ENCODE results near the gene PBX4.
A peak's percentile ranks its signal among the peaks of the same experiment; 100 is the strongest.

The PBX4 gene

DNA sequence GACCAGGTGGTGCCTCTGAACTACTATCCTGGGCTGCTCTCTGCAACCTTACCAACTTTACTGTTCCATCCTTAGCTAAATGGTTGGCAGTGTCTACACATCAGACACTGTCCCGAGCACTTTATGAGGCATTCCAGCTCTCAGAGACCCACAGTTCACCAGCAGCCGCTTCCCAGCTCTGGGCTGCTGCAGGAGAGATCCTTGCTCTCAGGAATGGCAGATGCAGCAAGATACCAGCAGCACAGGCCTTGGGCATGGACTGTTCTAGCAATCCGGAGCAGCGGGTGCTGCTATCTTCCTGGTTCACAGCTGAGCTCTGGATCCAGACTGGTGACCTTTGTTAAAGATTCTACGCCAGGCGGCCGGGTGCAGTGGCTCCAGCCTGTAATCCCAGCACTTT lies 12.9 kb upstream of the PBX4 start:
- DNase-seq (ENCODE audit: low read depth), result no peak
- TF ChIP-seq, protein P1, sequence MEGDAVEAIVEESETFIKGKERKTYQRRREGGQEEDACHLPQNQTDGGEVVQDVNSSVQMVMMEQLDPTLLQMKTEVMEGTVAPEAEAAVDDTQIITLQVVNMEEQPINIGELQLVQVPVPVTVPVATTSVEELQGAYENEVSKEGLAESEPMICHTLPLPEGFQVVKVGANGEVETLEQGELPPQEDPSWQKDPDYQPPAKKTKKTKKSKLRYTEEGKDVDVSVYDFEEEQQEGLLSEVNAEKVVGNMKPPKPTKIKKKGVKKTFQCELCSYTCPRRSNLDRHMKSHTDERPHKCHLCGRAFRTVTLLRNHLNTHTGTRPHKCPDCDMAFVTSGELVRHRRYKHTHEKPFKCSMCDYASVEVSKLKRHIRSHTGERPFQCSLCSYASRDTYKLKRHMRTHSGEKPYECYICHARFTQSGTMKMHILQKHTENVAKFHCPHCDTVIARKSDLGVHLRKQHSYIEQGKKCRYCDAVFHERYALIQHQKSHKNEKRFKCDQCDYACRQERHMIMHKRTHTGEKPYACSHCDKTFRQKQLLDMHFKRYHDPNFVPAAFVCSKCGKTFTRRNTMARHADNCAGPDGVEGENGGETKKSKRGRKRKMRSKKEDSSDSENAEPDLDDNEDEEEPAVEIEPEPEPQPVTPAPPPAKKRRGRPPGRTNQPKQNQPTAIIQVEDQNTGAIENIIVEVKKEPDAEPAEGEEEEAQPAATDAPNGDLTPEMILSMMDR (IDR thresholded peaks at IDR 0.05; ENCODE audit: low read depth, low read length, missing control alignments), result no peak

DNA sequence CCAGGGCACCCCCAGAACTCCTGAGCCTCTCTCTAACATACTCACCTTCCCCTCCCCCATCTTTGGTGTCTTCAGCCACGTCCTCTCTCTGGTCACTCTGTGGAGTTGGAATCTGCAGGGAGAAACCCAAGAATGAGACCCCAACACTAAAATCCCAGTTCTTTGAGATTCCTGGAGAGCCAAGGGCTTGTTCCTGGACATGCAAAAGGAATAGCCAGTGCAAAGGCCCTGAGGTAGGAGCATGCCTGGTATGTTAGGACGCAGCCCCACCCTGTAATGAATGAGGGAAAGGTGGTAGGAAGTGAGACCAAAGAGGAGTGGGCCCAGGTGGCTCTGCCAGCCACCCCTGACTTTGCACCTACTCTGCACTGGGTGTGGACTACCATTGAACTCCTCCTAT lies 11.9 kb upstream of the PBX4 start:
- TF ChIP-seq, protein P1 (IDR thresholded peaks at IDR 0.05; ENCODE audit: low read depth, low read length, missing control alignments), result no peak
- H3K4me3 ChIP-seq (ENCODE audit: low read depth, low read length), result no peak overlapping the region
- no peak for DNase-seq (ENCODE audit: low read depth)

More for the DNA sequence above, 12.9 kb upstream of the PBX4 start:
- H3K4me3 ChIP-seq (ENCODE audit: low read depth, low read length), result no peak overlapping the region

- DNase-seq (ENCODE audit: low read depth), result no peak
- H3K4me3 ChIP-seq (ENCODE audit: low read depth, low read length), result no peak overlapping the region
- TF ChIP-seq, protein P1 (IDR thresholded peaks at IDR 0.05; ENCODE audit: low read depth, low read length, missing control alignments), result no peak
Measured at GRCh38 chr19:19630062-19630414, 11.6 kb upstream of the PBX4 start.

DNA sequence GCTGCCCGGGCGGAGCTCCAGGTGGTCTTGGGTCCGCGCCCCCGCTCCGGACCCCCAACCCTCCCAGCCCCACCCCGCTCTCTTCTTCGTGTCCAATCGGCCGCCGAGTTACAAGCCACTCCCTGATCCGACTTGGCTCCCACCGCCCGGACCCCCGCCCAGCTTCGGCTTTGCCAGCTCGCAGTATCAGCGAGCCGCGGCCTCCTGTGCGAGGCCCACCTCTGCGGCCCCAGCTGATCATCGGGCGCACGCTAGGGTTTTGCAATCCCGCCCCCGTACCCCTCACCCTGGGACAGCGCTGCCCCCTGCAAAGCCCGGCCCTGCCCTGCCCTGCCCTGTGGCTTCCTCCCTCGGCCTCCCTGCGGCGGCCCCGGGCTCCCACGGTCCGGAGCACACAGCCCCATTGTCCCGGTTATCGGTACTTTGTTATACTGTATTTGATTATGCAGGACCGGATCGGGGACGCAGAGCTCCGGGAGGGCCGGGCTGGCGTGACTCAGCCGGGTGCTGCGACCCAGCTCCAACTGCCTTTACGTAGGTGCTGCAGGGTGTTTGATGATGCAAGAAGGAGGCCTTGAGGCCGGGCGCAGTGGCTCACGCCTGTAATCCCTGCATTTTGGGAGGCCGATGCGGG lies 10.1 kb upstream of the PBX4 start:
- H3K4me3 ChIP-seq (ENCODE audit: low read depth, low read length), result peak overlapping the region; percentile 67
- TF ChIP-seq, protein P1 (IDR thresholded peaks at IDR 0.05; ENCODE audit: low read depth, low read length, missing control alignments), result no peak
- no peak for DNase-seq (ENCODE audit: low read depth)

DNA sequence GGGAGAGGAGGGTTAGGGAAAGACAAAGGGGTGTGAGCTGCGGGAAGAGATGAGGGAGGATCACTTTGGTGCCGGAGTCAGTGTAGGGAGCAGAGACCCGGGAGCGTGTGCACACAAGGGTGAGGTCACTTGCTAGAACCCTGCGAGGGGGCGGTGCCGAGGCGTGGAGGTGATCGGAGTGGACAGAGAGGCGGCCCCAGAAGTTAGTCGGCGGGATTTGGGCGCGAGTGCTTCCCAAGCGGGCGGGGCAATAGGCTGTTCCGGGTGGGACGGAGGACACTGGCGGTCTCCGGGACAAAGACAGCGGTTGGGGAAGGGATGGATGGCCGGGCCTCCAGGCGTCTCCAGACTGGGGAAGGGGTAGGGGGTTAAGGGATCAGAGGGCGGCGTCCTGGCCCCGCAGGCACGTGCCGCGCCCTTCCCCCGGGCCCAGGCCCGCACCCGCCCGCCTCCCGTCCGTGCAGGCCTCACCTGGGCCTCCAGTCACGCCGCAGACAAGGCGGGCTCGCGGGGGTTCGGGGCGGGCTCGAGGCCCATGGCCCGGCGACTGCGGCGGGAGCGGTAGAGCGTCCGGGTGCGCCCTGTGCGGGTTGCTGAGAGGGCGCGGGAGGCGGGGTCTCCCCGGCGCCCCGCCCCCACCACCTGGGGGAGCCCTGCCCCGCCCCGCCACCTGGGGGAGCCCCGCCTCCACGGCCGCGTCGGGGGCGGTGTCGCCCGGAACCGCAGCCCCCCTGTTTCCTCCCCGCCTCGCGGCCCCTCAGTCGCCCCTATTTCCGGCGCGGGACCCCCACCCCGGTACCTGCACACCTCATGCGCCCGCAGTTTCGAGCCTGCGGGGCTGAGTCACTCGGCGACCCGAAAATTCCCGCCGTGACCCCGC lies 9.4 kb upstream of the PBX4 start, which contains the start of gene LPAR2:
Gene LPAR2, minus strand, starts transcription at position 600 of the 880 bp plus-strand sequence. CDS start 945 bp downstream, outside the sequence.
- DNase-seq (ENCODE audit: low read depth), result no peak

GRCh38 chr19:19626516-19627472 lies 8.3 kb upstream of the PBX4 start:
- H3K4me3 ChIP-seq (ENCODE audit: low read depth, low read length), result peak overlapping the region; percentile 67
- DNase-seq (ENCODE audit: low read depth), result no peak
- TF ChIP-seq, protein P1 (IDR thresholded peaks at IDR 0.05; ENCODE audit: low read depth, low read length, missing control alignments), result no peak

More for the DNA sequence above, 9.4 kb upstream of the PBX4 start, which contains the start of gene LPAR2:
- H3K4me3 ChIP-seq (ENCODE audit: low read depth, low read length), result peak within 1 kb of the TSS; percentile 67
- TF ChIP-seq, protein P1 (IDR thresholded peaks at IDR 0.05; ENCODE audit: low read depth, low read length, missing control alignments), result no peak

All from GM12864 (cell line).